PC-9 (cell line): Measurements from ENCODE around the gene TSPEAR.

Experiments
- CTCF ChIP-seq: fragments of 200-600 bp; sonication (generic); conservative IDR thresholded peaks from 2 replicates; pipeline ENCODE4 v1.6.1; 2017; ENCODE audit warnings: mixed run types, antibody characterized with exemption, mild to moderate bottlenecking, moderate library complexity
- EZH2 ChIP-seq: fragments of 200-600 bp; sonication (generic); IDR thresholded peaks from 2 replicates; pipeline ENCODE4 v1.8.0; 2017; ENCODE audit warnings: antibody characterized with exemption, low read depth

DNA sequence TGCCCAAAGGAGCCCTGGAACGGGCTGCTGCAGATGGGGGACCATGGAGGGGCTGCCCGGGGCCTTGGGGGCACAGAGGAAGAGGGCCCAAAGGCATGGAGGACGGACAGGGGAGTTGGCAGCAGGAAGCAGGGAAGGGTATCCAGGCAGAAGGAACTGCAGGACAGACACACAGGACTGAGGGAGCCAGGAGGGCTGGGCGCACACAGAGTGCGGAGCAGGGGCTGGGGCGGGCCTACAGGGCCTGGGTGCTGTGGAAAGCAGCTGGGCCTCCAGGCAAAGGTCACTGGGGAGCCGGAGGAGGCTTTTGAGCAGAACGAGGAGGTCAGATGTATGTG, 199.5 kb downstream of the TSPEAR start:
- TF ChIP-seq EZH2 = no peak
- TF ChIP-seq CTCF = no peak
